Amniotic stem cell (primary cell): ENCODE results near the gene KLC4.
"Not testable (repeated sequence)": the region's sequence is repeated elsewhere in the genome, so short reads cannot be mapped to it uniquely, and the experiment has no call there.

Source experiments
- DNase-seq: peaks from one replicate; lab custom pipeline; 2025; lab: John Stamatoyannopoulos, UW

KLC4 gene

DNA sequence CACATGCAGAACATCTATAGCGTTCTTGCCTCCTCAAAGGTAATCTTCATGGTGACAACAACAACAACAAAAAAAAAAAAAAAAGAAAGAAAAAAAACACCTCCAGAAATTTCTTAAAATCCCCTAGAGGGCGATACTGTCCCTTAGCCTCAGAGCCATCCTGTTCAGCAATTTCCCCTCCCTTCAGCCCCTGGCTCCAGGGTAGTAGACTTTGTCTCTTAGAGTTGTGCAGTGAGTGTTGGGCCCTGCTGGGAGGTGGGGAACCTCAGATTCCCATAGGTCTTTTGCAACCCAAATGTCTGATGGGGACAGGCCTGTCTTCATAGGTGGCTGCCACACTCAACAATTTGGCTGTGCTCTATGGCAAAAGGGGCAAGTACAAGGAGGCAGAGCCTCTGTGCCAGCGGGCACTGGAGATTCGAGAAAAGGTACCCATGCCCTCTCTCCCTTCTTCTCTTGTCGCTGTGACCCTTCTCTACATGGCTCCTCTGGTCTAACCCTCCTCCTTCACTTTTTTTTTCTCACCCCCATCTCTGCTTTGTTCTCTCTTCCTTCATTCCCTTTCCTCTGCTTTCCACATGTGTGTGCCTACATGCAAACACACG lies 10.7 kb downstream of the KLC4 start:
- DNase-seq, result peak; percentile 54

DNA sequence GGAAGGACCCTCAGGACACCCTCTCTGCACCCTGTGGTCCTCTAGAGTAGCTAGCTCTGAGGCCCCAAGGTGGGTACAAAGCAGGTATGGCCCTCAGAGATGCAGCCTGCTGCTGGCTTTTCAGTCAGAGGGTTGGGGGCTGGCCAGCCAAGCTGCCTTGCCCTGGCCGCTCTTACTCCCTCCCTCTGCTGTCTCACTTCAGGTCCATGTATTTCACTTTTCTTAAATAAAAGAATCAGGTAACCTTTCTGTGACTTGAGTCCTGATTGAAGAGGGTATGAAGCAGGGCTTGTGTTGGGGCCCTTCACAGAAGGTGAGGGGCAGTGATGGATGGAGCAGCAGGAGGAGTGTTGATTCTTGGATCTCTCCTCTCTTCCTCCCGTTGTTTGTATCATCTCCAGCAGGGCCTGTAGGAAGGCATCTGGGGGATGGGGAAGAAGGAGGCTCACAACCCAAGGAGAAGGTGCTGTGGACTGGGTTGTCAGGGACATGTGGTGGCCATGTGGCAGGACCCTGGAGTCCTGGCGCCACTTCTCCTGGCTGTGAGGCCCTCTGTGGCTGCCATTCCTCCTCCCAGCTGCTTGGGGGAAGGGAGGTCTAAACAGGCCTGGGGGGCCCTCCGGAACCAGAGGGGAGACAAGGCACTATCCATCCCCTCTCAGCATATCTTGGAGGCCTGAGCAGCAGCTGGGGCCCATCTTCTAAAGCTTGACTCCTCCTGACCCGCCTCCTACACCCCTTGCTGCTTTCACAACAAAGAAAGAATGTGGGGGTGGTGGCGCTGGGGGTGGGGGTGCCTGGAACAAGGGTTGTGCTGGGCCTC lies 15.6 kb downstream of the KLC4 start:
- no peak for DNase-seq

DNA sequence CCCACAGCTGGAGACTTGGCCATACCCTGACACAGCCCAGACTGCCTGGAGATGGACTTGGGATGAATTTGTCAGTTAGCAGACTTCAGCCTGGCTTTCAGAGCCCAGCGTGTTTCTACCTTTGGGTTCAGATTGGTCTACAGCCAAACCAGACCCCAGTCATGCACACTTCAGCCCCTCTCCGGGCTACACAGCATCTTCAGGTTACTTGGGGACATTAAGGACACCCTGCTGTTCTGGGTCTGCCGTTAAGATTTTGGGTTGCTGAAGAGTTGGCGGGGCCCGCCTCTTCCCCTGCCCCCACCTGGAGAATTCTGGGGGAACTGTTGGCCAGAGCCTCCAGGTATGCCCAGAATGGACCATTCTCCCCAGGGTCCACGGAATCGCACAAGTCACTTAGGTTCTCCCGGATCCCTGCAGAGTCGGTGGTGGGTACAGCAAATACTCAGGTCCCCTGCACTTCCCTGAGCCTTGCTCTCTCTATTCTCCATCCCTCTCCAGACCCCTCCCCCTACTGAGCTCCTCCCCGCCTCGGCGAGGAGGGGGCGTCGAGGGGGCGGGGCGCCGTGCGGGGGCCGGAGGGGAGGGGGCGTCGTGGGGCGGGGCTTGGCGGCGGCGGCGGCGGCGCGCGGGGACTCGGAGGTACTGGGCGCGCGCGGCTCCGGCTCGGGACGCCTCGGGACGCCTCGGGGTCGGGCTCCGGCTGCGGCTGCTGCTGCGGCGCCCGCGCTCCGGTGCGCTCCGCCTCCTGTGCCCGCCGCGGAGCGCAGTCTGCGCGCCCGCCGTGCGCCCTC lies 16.4 kb downstream of the KLC4 start, which contains the start of gene PTK7:
PTK7 (plus strand) TSS at position 645 of the 794 bp plus-strand sequence. CDS start 175 bp downstream, outside the sequence.
- peak; percentile 67 for DNase-seq

GRCh38 chr6:43076464-43077332 lies 17.3 kb downstream of the KLC4 start:
- DNase-seq, result no peak

DNA sequence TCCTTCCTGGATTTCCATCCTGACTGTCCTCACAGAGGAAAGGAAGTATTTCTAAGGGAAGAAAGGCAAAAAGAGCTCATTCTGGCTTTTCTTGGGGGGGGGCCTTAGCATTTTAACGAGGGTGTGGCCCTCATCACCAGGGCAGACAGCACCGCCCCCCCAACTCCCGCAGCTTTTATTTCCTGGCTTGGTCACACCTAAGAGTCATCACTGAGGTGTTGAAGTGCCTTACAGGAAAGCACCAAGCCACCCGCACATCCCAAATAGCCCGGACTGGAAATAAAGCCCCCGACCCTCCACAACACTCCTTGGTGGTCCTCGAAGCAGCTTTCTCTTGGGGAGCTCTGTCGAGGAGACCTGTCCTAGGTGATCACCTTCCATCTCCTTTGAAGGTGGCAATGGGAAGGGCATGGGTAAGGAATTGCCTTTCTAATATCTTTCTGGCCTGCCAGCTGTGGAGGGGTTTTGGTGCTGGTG lies 17.9 kb downstream of the KLC4 start:
- no peak for DNase-seq

DNA sequence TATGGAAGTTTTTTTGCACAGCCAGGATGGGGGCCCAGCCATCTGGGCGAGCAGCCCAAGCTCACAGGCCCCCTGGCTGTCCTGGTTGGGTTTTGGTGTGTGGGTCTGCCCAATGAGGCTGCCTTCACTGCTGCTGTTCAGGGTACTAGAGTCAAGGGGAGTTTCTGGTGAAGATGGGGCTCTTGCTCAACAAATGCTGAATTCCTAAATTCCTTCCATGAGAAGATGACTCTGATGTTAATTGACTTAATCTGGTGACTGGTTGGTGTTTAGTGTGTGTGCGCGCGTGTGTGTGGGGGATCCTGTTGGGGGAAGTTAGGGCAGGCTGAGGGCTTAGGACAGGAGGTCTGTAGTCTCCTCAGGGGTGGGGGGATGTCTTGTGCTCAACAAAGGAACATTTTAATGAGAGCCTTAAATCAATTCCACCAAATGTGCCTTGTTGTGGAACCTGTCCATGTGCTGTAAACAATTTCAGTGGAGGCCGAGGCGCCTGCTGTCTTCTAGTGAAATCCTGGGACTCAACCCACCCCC lies 18.6 kb downstream of the KLC4 start:
- DNase-seq, result no peak

DNA sequence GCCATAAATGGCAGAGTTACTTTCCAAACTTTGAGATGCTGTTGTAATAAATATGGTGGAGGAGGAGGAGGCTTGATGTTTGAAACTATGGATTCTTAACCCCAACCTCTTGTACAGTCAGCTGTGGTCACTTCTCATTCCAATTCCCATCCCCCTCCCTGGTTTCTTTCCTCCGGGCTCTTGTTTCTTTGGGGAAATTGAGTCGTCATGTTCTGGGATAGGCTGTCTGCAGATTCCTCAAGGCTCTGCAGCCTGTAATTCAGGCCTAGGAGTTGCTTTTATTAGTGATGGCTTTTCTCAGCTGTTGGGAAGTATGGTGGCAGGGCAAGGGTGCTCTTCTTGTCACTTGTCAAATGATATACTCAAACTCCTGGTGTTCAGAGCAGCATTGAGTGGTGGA lies 19.3 kb downstream of the KLC4 start:
- DNase-seq, result no peak

DNA sequence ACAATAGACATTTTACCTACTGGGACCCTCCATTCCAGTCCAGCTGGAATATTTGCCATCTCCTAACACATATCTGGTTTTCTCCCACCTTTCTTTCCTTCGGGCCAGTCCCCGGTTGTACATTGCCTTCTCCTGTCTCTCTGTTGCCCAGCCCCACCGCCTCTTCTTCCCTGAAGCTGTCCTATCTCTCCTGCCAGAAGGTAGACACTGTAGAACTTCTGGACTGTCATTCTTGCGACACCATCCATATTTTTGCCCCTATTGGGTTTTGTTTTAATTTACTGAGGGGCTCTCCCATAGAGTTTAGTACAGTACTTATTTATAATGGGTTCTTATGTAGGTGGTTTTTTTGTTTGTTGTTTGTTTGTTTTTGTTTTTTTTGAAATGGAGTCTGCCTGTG lies 21.6 kb downstream of the KLC4 start:
- DNase-seq, result no peak

DNA sequence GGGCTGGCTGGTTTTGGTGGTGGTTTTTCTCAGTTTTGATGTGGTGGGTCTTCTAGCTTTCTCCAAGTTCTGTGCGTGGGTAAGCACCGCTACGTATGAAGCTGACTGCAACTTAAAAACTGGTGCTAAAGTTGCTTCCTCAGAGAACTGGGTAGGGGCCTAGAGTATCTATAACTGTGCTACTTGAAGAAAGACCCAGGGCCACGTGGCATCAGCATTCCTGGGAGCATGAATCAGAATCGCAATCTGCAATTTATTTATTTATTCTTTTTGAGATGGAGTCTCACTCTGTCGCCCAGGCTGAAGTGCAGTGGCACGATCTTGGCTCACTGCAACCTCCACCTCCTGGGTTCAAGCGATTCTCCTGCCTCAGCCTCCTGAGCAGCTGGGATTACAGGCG lies 22.5 kb downstream of the KLC4 start:
- not testable (repeated sequence) for DNase-seq

- no peak for DNase-seq
Observed at GRCh38 chr6:43082806-43083655, 23.6 kb downstream of the KLC4 start.

DNA sequence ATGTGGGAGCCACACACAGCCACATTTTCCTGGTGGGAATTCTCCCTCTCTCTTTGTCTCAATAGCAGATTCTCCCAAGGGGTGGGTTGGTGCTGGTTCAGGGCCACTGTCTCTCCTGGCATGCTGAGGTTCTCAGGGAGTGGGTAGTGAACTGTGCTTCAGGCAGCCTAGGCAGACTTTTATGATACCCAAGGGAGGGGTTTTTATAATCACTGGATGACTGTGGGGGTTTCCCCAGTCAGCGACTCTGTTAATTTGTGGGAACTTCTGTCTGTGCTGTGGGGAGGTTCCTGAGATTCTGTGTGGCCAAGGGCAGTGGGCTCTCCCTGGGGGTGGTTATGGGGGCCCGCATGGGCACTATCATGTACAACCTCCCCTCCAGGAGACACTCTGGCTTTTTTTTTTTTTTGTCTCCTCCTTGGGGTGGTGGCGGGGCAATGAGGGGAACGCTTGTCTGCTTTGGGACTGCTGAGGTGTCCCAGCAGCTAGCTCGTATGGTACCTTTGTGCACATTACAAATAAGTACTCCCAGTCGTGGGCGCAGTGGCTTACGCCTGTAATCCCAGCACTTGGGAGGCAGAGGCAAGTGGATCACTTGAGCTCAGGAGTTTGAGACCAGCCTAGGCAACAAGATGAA lies 26.7 kb downstream of the KLC4 start:
- DNase-seq, result no peak

DNA sequence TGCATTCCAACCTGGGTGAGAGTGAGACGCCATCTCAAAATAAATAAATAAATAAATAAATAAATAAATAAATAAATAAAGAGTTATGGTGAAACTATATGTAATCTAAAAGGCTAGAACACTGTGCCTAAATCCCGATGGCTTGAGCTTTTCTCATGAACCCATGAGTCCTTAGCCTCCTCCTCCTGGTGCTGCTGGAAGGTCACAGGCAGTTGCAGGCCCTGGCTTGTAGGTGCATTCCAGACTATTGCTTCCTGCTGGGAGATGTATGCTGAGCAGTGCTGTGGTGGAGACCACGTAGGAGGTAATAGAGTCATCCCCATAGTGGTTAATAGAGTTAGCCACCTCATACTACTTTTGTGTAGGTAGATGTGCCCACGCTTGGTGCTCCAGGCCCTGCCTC lies 29.2 kb downstream of the KLC4 start:
- no peak for DNase-seq

DNA sequence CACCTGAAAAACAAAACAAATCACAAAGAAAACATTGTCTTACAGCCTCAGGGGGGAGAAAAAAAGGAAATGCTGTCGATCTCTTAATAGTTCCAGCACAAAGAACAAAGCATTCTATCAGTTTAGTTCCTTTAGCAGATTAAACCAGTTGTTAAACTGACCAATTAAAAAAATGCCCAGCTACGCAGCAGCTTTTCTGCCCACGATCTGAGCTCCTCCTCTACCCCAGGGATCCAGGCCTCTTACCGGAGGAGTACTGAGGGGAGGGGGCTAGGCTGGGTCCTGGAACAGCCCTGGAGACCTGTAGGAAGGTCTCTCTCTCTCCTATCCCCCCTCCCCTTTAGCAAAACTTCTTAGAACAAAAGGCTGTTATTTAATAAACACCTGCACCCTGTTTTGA lies 30.0 kb downstream of the KLC4 start:
- DNase-seq, result no peak

DNA sequence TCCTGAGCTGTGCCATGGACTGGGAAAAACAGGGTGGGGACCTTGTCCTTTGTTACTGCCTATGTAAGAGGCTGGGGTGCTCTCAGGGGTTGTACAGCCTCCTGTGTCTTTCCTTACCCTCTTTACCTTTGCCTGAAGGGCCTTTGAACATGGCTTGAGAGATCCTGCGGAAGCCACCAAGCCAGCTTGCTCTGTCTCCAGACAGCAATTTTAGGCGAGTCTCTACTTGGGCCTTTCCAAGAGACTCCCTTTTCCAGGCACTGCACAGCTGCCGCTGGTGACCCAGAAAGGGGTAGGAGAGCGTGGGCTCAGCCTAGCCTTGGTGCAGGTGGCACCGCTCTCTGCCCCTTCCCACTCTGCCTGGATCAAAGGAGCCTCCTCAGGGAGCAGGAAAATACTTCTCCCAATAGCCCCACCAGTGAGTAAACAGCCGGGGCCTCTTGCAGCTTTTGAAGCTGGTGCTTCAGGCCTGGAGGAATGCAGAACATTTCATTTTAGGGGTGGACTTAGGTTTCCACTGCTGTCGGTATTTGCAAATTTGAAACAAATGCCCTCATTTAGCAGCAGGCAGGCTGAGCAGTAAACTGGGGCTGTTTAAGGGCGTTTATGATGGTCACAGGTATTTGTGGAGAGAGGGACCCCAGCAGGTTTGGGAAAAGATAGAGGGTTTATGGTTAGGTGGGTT lies 30.6 kb downstream of the KLC4 start:
- no peak for DNase-seq

DNA sequence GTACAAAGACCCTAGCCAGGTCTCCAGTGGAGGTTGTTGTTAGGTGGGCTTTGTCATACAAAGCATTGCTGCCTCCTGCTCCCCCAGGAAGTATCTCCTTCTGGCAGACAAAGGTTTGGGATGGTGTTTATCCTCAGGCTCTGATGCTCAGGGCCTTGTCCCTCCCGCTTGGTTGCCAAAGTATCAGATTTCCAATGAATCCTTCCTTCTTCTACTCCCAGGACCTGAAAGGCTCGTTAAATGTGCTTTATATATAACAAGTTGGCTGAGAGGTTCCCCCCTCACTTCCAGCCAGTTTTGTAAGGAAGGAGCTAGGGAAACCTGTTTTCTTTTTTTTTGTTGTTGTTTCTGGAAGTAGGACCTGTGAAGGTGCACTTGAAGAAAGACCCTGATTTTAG lies 31.1 kb downstream of the KLC4 start:
- DNase-seq, result no peak

DNA sequence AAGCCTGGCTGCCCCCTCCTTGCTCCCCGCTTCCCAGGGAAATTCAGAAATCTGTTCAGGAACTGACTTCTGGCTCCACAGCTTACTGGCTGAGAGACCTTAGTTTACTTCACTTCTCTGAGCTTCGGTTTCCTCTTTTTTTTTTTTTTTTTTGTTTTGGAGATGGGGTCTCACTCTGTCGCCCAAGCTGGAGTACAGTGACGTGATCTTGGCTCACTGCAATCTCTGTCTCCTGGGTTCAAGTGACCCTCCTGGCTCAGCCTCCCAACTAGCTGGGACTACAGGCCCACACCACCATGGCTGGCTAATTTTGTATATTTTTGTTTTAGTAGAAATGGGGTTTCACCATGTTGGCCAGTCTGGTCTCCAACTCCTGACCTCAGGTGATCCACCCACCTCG lies 31.6 kb downstream of the KLC4 start:
- DNase-seq, result no peak

- no peak for DNase-seq
Observed at GRCh38 chr6:43091436-43091991, 32.1 kb downstream of the KLC4 start.

GRCh38 chr6:43092635-43093034 lies 33.2 kb downstream of the KLC4 start:
- no peak for DNase-seq
